GM21390 (cell line): ENCODE measurements around the gene CPNE9.

Experiments used
- ATAC-seq: cut with Tn5 transposase; IDR thresholded peaks from one replicate; pipeline ENCODE4 v1.9.1; 2021; ENCODE audit not compliant: unreplicated experiment

Gene CPNE9

GRCh38 chr3:9776896-9777693 is 73.5 kb downstream of the CPNE9 start:
- ATAC-seq, result no peak

DNA sequence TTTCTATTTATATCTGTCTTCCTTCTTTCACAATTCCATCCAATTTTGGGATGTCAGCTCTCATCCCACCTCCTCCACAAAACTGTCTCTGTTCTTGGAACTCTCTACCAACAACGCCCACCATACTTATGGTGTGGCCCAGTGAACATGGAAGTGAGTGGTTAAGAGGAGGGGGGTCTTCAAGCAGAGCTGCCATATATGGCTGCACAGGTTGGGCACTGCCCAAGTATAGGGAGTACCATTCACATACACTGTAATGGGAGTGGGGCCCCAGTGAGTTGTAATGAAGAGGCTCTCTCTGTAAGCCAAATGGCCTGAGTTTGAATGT is 74.0 kb downstream of the CPNE9 start:
- no peak for ATAC-seq

- ATAC-seq, result no peak
These were observed 74.8 kb downstream of the CPNE9 start for GRCh38 chr3:9778143-9779074.

DNA sequence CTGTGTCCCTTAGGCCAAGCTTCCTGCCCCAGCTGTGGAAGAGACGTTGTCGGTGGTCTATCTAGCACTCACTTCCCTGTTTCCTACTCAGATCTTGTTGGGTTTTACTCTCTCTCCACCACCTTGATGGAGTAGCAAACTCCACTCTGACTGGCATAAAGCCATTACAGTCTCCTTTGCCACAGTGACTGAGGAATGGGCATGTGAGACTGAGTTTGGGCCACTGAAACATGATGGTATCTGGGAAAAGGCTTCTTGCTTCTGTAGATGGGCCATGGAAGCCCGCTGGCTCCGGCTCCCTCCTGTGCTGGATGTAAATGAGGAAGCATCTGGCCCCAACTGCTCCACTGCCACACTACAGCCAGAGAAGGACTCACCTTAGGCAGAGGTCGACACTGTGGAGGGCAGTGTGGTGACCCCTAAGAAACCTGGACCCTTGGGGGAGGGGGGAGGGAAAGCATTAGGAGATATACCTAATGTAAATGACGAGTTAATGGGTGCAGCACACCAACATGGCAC is 75.5 kb downstream of the CPNE9 start:
- no peak for ATAC-seq
